SK-N-SH treated with all-trans-retinoic acid at 6 μM for 48 hours (cell line): ENCODE measurements around the gene NALCN.

ENCODE experiments used
- ATAC-seq: fragments of 200-7000 bp; cut with Tn5 transposase; 3 replicates; pipeline ENCODE4 v1.9.1; 2020; ENCODE audit warnings: mild to moderate bottlenecking, moderate library complexity
- ARNTL ChIP-seq: fragments of 450-650 bp; formaldehyde crosslinking; IDR thresholded peaks from 2 replicates; pipeline ENCODE4 v1.5.0; 2020; ENCODE audit warnings: low read depth, mild to moderate bottlenecking, moderate library complexity, borderline replicate concordance
- BACH2 ChIP-seq: fragments of 250-450 bp; sonication (Bioruptor Pico); IDR thresholded peaks from 2 replicates; pipeline ENCODE4 v1.9.0; 2021; ENCODE audit warnings: mild to moderate bottlenecking, borderline replicate concordance
- CREB5 ChIP-seq: fragments of 250-450 bp; sonication (Bioruptor Pico); IDR thresholded peaks from 2 replicates; pipeline ENCODE4 v1.5.1; 2020; ENCODE audit warnings: low read depth, mild to moderate bottlenecking, moderate library complexity
- CSDC2 ChIP-seq: fragments of 250-450 bp; sonication (Bioruptor Pico); IDR thresholded peaks from 2 replicates; pipeline ENCODE4 v1.5.0; 2020; ENCODE audit warnings: mild to moderate bottlenecking, moderate library complexity
- CSRNP3 ChIP-seq: fragments of 250-450 bp; sonication (Bioruptor Pico); IDR thresholded peaks from 2 replicates; pipeline ENCODE4 v1.5.1; 2021; ENCODE audit warnings: mild to moderate bottlenecking, moderate library complexity
- GLIS3 ChIP-seq: fragments of 250-450 bp; sonication (Bioruptor Pico); IDR thresholded peaks from 2 replicates; pipeline ENCODE4 v1.5.0; 2020; ENCODE audit warnings: mild to moderate bottlenecking, moderate library complexity
- ISL1 ChIP-seq: fragments of 250-450 bp; sonication (Bioruptor Pico); IDR thresholded peaks from 2 replicates; pipeline ENCODE4 v2.1.2; 2022; ENCODE audit warnings: mild to moderate bottlenecking, moderate library complexity
- OSR1 ChIP-seq: fragments of 250-450 bp; sonication (Bioruptor Pico); IDR thresholded peaks from 2 replicates; pipeline ENCODE4 v1.8.0; 2022; ENCODE audit warnings: moderate library complexity, mild to moderate bottlenecking, inconsistent platforms
- PATZ1 ChIP-seq: fragments of 250-450 bp; sonication (Bioruptor Pico); IDR thresholded peaks from 2 replicates; pipeline ENCODE4 v1.8.0; 2020; ENCODE audit warnings: mild to moderate bottlenecking, moderate library complexity, borderline replicate concordance
- PPARA ChIP-seq: fragments of 250-450 bp; sonication (Bioruptor Pico); IDR thresholded peaks from 2 replicates; pipeline ENCODE4 v1.5.0; 2020; ENCODE audit warnings: mild to moderate bottlenecking, borderline replicate concordance
- RARB ChIP-seq: fragments of 250-450 bp; sonication (Bioruptor Pico); IDR thresholded peaks from 2 replicates; pipeline ENCODE4 v1.8.0; 2021; ENCODE audit warnings: mild to moderate bottlenecking, moderate library complexity
- SNAI2 ChIP-seq: fragments of 250-450 bp; sonication (Bioruptor Pico); IDR thresholded peaks from 2 replicates; pipeline ENCODE4 v1.5.0; 2020; ENCODE audit warnings: mild to moderate bottlenecking, moderate library complexity
- TCF4 ChIP-seq: fragments of 250-450 bp; sonication (Bioruptor Pico); IDR thresholded peaks from 2 replicates; pipeline ENCODE4 v1.8.0; 2021; ENCODE audit warnings: mild to moderate bottlenecking, moderate library complexity, borderline replicate concordance
- TOX ChIP-seq: fragments of 250-450 bp; sonication (Bioruptor Pico); IDR thresholded peaks from 2 replicates; pipeline ENCODE4 v1.8.0; 2021; ENCODE audit warnings: mild to moderate bottlenecking, moderate library complexity, borderline replicate concordance
- TSHZ2 ChIP-seq: fragments of 250-450 bp; sonication (Bioruptor Pico); IDR thresholded peaks from 2 replicates; pipeline ENCODE4 v1.5.0; 2020; ENCODE audit warnings: mild to moderate bottlenecking, moderate library complexity
- ZC3H10 ChIP-seq: fragments of 250-450 bp; sonication (Bioruptor Pico); IDR thresholded peaks from 2 replicates; pipeline ENCODE4 v1.5.1; 2021; ENCODE audit warnings: mild to moderate bottlenecking, moderate library complexity
- ZFP3 ChIP-seq: fragments of 250-450 bp; sonication (Bioruptor Pico); IDR thresholded peaks from 2 replicates; pipeline ENCODE4 v1.5.0; 2020; ENCODE audit warnings: mild to moderate bottlenecking, moderate library complexity
- ZFP30 ChIP-seq: fragments of 450-650 bp; formaldehyde crosslinking; IDR thresholded peaks from 2 replicates; pipeline ENCODE4 v1.5.0; 2022; ENCODE audit warnings: mild to moderate bottlenecking, moderate library complexity
- ZNF565 ChIP-seq: fragments of 450-650 bp; formaldehyde crosslinking; conservative IDR thresholded peaks from 2 replicates; pipeline ENCODE4 v1.5.0; 2020; ENCODE audit warnings: low read depth, mild to moderate bottlenecking, moderate library complexity
- ZNF70 ChIP-seq: fragments of 450-650 bp; formaldehyde crosslinking; IDR thresholded peaks from 2 replicates; pipeline ENCODE4 v1.5.0; 2020; ENCODE audit warnings: mild to moderate bottlenecking, moderate library complexity
- ZNF8 ChIP-seq: fragments of 450-650 bp; formaldehyde crosslinking; IDR thresholded peaks from 2 replicates; pipeline ENCODE4 v1.5.0; 2020; ENCODE audit warnings: mild to moderate bottlenecking, moderate library complexity

Gene NALCN

GRCh38 chr13:101231751-101232428 is 184.4 kb downstream of the NALCN start:
- no peak for TF ChIP-seq CSRNP3 (CRISPR knock-in tag)
- TF ChIP-seq BACH2 (CRISPR knock-in tag), result no peak
- TF ChIP-seq CSDC2 (CRISPR knock-in tag), result no peak
- no peak for TF ChIP-seq SNAI2 (CRISPR knock-in tag)
- TF ChIP-seq OSR1 (CRISPR knock-in tag), result no peak
- no peak for TF ChIP-seq CREB5 (CRISPR knock-in tag)
- TF ChIP-seq TOX (CRISPR knock-in tag), result no peak
- TF ChIP-seq RARB (CRISPR knock-in tag), result no peak
- no peak for TF ChIP-seq PPARA (CRISPR knock-in tag)
- TF ChIP-seq ZNF565 (CRISPR knock-in tag), result no peak
- TF ChIP-seq ZC3H10 (CRISPR knock-in tag), result no peak
- no peak for TF ChIP-seq ARNTL (CRISPR knock-in tag)
- ATAC-seq, result peak; percentile 67

GRCh38 chr13:101230271-101230890 is 185.9 kb downstream of the NALCN start:
- ATAC-seq, result no peak
- TF ChIP-seq ZNF70 (CRISPR knock-in tag), result no peak
- TF ChIP-seq TSHZ2, result no peak
- no peak for TF ChIP-seq CSRNP3 (CRISPR knock-in tag)
- TF ChIP-seq PPARA (CRISPR knock-in tag), result no peak
- TF ChIP-seq RARB (CRISPR knock-in tag), result no peak
- no peak for TF ChIP-seq SNAI2 (CRISPR knock-in tag)
- no peak for TF ChIP-seq ZNF8 (CRISPR knock-in tag)
- no peak for TF ChIP-seq ZC3H10 (CRISPR knock-in tag)
- TF ChIP-seq ARNTL (CRISPR knock-in tag), result no peak
- no peak for TF ChIP-seq OSR1 (CRISPR knock-in tag)
- TF ChIP-seq PATZ1 (CRISPR knock-in tag), result no peak
- TF ChIP-seq ZFP3 (CRISPR knock-in tag), result no peak

GRCh38 chr13:101219609-101220265 is 196.6 kb downstream of the NALCN start:
- ATAC-seq, result no peak
- TF ChIP-seq ISL1 (CRISPR knock-in tag) (no peak), TSHZ2 (no peak), OSR1 (CRISPR knock-in tag) (no peak), ZNF8 (CRISPR knock-in tag) (no peak), GLIS3 (CRISPR knock-in tag) (no peak), TCF4 (CRISPR knock-in tag) (no peak), PPARA (CRISPR knock-in tag) (no peak), ZFP30 (no peak), TOX (CRISPR knock-in tag) (no peak), CSDC2 (CRISPR knock-in tag) (no peak), ARNTL (CRISPR knock-in tag) (no peak), SNAI2 (CRISPR knock-in tag) (no peak)
